ENCODE results near the gene ANO7. TPM values are rescaled to one million over a fixed set of nuclear protein-coding genes. Genes with fewer than 3 reads are reported as not detected.

ANO7 gene
- total RNA-seq, 1 experiment from 2014 or later = 6.9 TPM

GRCh38 chr2:241225545-241225944 is 37.1 kb downstream of the ANO7 start:
- DNase-seq (ENCODE audit: low read depth, low spot score) (no peak), ATAC-seq (no peak)
- intact Hi-C loops (cut with micrococcal nuclease; ENCODE audit: unreplicated experiment) (no loop called here), in situ Hi-C loops (cut with HindIII; ENCODE audit: low pct_unique_long_range_greater_than_20kb, low sequenced_read_pairs) (no loop called here)
- Histone ChIP-seq H3K27ac (ENCODE audit: low read length) (no peak overlapping the region), H3K27me3 (ENCODE audit: control insufficient read depth, insufficient read depth, low read length) (no peaks in the 10 kb centered on the region), H3K4me1 (ENCODE audit: control insufficient read depth, insufficient read depth, low read length) (peaks cover 15% of the 10 kb centered on the region), H3K4me3 (ENCODE audit: low read depth in 2 of 2, low read length in 2 of 2) (no peak overlapping the region), H3K9me3 (ENCODE audit: control insufficient read depth, insufficient read depth, low read depth, low read length) (no peaks in the 10 kb centered on the region), H3K36me3 (ENCODE audit: control insufficient read depth, insufficient read depth, low read length) (0 out of 2 replicates have a peak, but pooled peaks cover 2% of the 10 kb centered on the region)
- BruUV-seq (replicated peaks) = no TSS peak
- POLR2A ChIA-PET = no interaction called here
- CTCF ChIA-PET = interaction anchor here (0.7 kb wide), 1 partner anchor 311 kb away, joined by 3 read pairs; no protein-coding TSS in a partner anchor
- no peak for TF ChIP-seq SIN3A (IDR thresholded peaks at IDR 0.05; ENCODE audit: borderline replicate concordance, insufficient read depth, low read depth, low read length)

- no peak overlapping the region for H3K4me3 ChIP-seq (ENCODE audit: low read depth in 2 of 2, low read length in 2 of 2)
- ChIA-PET CTCF (interaction anchor here (0.7 kb wide), 1 partner anchor 312 kb away, joined by 3 read pairs; no protein-coding TSS in a partner anchor), POLR2A (no interaction called here)
- in situ Hi-C loops (cut with HindIII; ENCODE audit: low pct_unique_long_range_greater_than_20kb, low sequenced_read_pairs) = no loop called here
- intact Hi-C loops (cut with micrococcal nuclease; ENCODE audit: unreplicated experiment) = no loop called here
- H3K4me1 ChIP-seq (ENCODE audit: control insufficient read depth, insufficient read depth, low read length) = peaks cover 15% of the 10 kb centered on the region
- H3K36me3 ChIP-seq (ENCODE audit: control insufficient read depth, insufficient read depth, low read length) = 0 out of 2 replicates have a peak, but pooled peaks cover 2% of the 10 kb centered on the region
- TF ChIP-seq REST (IDR thresholded peaks at IDR 0.05; ENCODE audit: insufficient read depth in 1 of 2, low read depth in 2 of 2, low read length in 1 of 2) (no peak), POLR2AphosphoS5 (IDR thresholded peaks at IDR 0.05; ENCODE audit: low read depth, low read length) (0 out of 2 replicates have a peak, but pooled peaks have one; percentile 21)
- ATAC-seq = no peak
- no peak for DNase-seq (ENCODE audit: low read depth, low spot score)
- no peak overlapping the region for H3K27ac ChIP-seq (ENCODE audit: low read length)
- no TSS peak for BruUV-seq (replicated peaks)
- H3K27me3 ChIP-seq (ENCODE audit: control insufficient read depth, insufficient read depth, low read length) = no peaks in the 10 kb centered on the region
- no peaks in the 10 kb centered on the region for H3K9me3 ChIP-seq (ENCODE audit: control insufficient read depth, insufficient read depth, low read depth, low read length)
These were observed 37.5 kb downstream of the ANO7 start for GRCh38 chr2:241225983-241226382.

GRCh38 chr2:241226723-241227572 is 38.5 kb downstream of the ANO7 start:
- H3K36me3 ChIP-seq (ENCODE audit: control insufficient read depth, insufficient read depth, low read length) = peaks cover 4% of the 10 kb centered on the region; the same call in 1 of the 2 replicates
- no peak overlapping the region for H3K4me3 ChIP-seq (ENCODE audit: low read depth in 2 of 2, low read length in 2 of 2)
- H3K27ac ChIP-seq (ENCODE audit: low read length) = no peak overlapping the region
- POLR2A ChIA-PET = interaction anchor here (0.5 kb wide), 1 partner anchor 430 kb away, joined by 4 read pairs; no protein-coding TSS in a partner anchor
- in situ Hi-C loops (cut with HindIII; ENCODE audit: low pct_unique_long_range_greater_than_20kb, low sequenced_read_pairs) = no loop called here
- TF ChIP-seq TCF7L2 (IDR thresholded peaks at IDR 0.05; ENCODE audit: low read depth, low read length) (no peak), POLR2AphosphoS5 (IDR thresholded peaks at IDR 0.05; ENCODE audit: low read depth, low read length) (no peak), SIN3A (IDR thresholded peaks at IDR 0.05; ENCODE audit: borderline replicate concordance, insufficient read depth, low read depth, low read length) (no peak), REST (IDR thresholded peaks at IDR 0.05; ENCODE audit: insufficient read depth in 1 of 2, low read depth in 2 of 2, low read length in 1 of 2) (no peak), CTCF (IDR thresholded peaks at IDR 0.05) (no peak)
- H3K9me3 ChIP-seq (ENCODE audit: control insufficient read depth, insufficient read depth, low read depth, low read length) = no peaks in the 10 kb centered on the region
- H3K4me1 ChIP-seq (ENCODE audit: control insufficient read depth, insufficient read depth, low read length) = peaks cover 15% of the 10 kb centered on the region
- DNase-seq (ENCODE audit: low read depth, low spot score) (no peak), ATAC-seq (no peak)
- H3K27me3 ChIP-seq (ENCODE audit: control insufficient read depth, insufficient read depth, low read length) = no peaks in the 10 kb centered on the region
- no TSS peak for BruUV-seq (replicated peaks)
- intact Hi-C loops (cut with micrococcal nuclease; ENCODE audit: unreplicated experiment) = no loop called here
- CTCF ChIA-PET = no interaction called here
